ENCODE measurements around the gene ZFPM1. TPM values are rescaled to one million over a fixed set of nuclear protein-coding genes. Genes with fewer than 3 reads are reported as not detected.

The ZFPM1 gene
- total RNA-seq, 1 donor from 2014 or later: 5.7 TPM

DNA sequence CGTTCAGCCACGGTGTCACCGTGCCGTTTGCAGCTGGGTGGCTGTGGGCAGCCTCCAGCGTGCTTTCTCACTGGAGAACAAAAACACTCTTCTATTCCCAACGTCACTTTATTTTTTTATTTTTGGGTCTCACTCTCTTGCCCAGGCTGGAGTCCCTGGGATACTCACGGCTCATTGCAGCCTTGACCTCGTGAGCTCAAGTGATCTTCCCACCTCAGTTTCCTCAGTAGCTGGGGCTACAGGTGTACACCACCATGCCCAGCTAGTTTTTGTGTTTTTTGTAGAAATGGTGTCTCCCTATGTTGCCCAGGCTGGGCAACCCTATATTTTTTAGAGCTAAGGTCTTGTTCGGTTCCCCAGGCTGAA lies 82.8 kb downstream of the ZFPM1 start:
- TF ChIP-seq CTCF (IDR thresholded peaks at IDR 0.05; ENCODE audit: borderline replicate concordance): no peak
- no peak overlapping the region for H3K4me3 ChIP-seq
- peaks cover 21% of the 10 kb centered on the region for H3K4me1 ChIP-seq
- DNase-seq: no peak
- no peaks in the 10 kb centered on the region for H3K9me3 ChIP-seq (replicated peaks)
- no peak overlapping the region for H3K27ac ChIP-seq (replicated peaks)
- intact Hi-C loops (cut with micrococcal nuclease): no loop called here
- peaks cover 28% of the 10 kb centered on the region for H3K27me3 ChIP-seq (ENCODE audit: low read depth)
- H3K36me3 ChIP-seq: no peaks in the 10 kb centered on the region

DNA sequence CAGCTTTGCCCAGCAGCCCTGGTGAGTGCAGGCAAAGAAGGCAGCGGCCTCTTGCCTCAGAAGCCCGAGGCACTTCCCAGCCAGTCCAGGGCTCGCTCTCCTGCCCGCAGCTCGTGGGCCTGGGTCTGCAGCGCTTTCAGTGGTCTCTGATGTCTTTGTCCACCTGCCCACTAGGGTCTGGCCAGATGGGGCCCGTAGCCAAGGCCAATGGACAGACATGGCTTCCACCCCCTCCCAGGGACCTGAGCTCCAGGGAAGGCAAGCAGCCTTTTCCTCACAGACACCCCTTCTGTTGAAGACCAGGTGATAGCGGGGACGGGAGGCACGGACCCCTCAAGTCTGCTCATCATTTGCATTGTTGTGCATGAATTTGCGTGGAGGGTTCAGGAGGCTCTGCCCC lies 83.4 kb downstream of the ZFPM1 start:
- peaks cover 21% of the 10 kb centered on the region for H3K4me1 ChIP-seq
- H3K36me3 ChIP-seq: no peaks in the 10 kb centered on the region
- H3K9me3 ChIP-seq (replicated peaks): no peaks in the 10 kb centered on the region
- H3K4me3 ChIP-seq: no peak overlapping the region
- TF ChIP-seq CTCF (IDR thresholded peaks at IDR 0.05; ENCODE audit: borderline replicate concordance): no peak
- peaks cover 35% of the 10 kb centered on the region for H3K27me3 ChIP-seq (ENCODE audit: low read depth)
- intact Hi-C loops (cut with micrococcal nuclease): no loop called here
- no peak for DNase-seq
- no peak overlapping the region for H3K27ac ChIP-seq (replicated peaks)

DNA sequence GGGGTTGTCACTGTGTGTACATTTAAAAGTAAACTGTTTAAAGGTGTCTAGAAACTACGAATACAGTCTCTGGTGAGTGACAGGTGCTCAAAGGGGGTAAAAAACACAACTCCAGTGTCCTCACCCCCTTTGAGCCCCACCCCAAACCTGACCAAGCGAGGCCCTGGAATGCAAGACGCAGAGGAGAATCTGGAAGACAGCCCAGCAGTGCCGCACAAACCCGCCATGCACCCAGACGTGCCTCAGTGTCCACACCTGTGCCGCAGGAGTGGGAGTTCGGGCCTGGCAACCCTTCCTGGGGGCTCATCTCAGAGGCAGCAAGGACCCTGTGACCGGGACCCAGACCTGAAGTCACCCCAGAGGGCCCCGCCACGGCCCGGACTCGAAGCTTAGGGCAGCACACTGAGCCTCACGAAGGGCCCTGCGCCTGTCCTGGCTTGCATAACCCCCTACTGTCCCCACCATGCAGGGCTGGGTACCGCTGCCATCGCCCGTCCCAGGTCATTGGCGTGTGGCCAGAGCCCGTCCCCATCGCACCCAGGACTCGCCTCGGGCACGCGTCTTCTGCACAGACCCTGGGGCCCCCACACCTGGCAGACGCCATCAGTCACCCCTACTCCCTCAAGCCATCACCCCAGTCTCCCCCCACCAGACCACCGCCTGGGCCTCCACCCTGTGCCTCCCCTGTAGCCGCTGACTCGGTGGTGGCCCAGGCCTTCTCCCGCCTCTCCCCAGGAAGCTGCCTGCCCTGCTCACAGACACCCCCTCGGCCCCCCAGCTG lies 84.1 kb downstream of the ZFPM1 start:
- Histone ChIP-seq H3K27me3 (ENCODE audit: low read depth) (peaks cover 41% of the 10 kb centered on the region), H3K9me3 (replicated peaks) (no peaks in the 10 kb centered on the region), H3K4me1 (peaks cover 21% of the 10 kb centered on the region), H3K27ac (replicated peaks) (no peak overlapping the region), H3K4me3 (no peak overlapping the region), H3K36me3 (no peaks in the 10 kb centered on the region)
- intact Hi-C loops (cut with micrococcal nuclease): no loop called here
- no peak for TF ChIP-seq CTCF (IDR thresholded peaks at IDR 0.05; ENCODE audit: borderline replicate concordance)
- DNase-seq: no peak

DNA sequence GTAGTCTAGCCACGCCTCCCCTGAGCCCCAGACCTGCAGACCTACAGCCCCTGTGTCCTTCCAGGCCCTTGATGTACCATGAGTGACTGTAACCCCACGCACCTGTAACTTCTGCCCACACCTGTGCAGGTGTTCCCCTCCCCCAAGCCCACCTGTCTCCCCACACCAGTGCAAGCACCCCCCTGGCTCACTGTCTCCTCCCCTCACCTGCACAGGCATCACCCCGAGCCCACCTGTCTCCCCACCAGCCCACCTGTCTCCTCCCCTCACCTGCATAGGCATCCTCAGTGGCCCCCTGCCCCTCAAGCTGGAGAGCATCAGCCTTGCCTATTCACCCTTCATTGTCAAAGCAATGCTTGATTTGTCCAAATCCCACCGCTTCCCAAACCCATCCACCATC lies 84.8 kb downstream of the ZFPM1 start:
- no peaks in the 10 kb centered on the region for H3K36me3 ChIP-seq
- no peak for TF ChIP-seq CTCF (IDR thresholded peaks at IDR 0.05; ENCODE audit: borderline replicate concordance)
- peaks cover 48% of the 10 kb centered on the region for H3K27me3 ChIP-seq (ENCODE audit: low read depth)
- H3K4me3 ChIP-seq: no peak overlapping the region
- intact Hi-C loops (cut with micrococcal nuclease): no loop called here
- H3K4me1 ChIP-seq: peaks cover 18% of the 10 kb centered on the region
- H3K27ac ChIP-seq (replicated peaks): no peak overlapping the region
- peaks cover 7% of the 10 kb centered on the region for H3K9me3 ChIP-seq (replicated peaks)
- no peak for DNase-seq

DNA sequence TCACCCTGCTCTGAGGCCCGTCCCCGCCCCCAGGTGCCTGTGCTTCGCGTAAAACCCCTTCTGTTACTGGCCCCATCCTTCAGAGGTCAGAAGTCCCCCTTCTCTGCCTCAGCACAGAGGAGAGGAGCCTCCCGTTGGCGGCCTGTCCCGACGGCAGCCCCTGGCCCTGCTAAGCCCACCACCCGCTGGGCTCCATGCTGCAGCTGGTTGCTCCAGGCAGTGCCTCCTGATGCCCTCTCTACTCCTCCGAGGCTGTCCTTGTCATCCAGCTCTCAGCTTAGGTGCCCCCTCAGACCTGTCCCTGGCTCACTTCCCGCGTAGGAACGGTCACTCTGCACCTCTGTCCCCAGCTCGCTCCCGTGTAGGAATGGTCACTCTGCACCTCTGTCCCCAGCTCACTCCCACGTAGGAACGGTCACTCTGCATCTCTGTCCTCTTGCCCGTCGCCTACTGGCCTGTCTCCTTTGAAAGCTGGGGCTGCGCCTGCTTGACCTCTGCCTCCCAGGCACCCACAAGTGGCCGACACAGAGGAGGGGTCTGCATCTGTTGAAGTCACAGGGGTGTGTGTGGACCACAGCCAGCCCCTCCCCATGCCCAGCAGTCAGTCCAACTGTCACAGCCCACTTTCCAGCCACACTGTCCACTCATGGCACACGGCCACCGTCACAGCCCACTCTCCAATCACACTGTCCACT lies 85.4 kb downstream of the ZFPM1 start:
- intact Hi-C loops (cut with micrococcal nuclease): no loop called here

More for the DNA sequence above, 85.4 kb downstream of the ZFPM1 start:
- H3K4me1 ChIP-seq: peaks cover 12% of the 10 kb centered on the region
- peaks cover 50% of the 10 kb centered on the region for H3K27me3 ChIP-seq (ENCODE audit: low read depth)
- H3K4me3 ChIP-seq: no peak overlapping the region
- TF ChIP-seq CTCF (IDR thresholded peaks at IDR 0.05; ENCODE audit: borderline replicate concordance): no peak
- DNase-seq: no peak
- no peaks in the 10 kb centered on the region for H3K36me3 ChIP-seq
- H3K9me3 ChIP-seq (replicated peaks): peaks cover 13% of the 10 kb centered on the region
- H3K27ac ChIP-seq (replicated peaks): no peak overlapping the region
